ENCODE results near the gene KAZALD1. TPM values are rescaled to one million over a fixed set of nuclear protein-coding genes. Genes with fewer than 3 reads are reported as not detected.

KAZALD1 gene
- total RNA-seq, 4 donors from 2014 or later: 0.98 to 4.9 (median 3.7) TPM

GRCh38 chr10:101031796-101032636, 29.8 kb upstream of the KAZALD1 start:
- TF ChIP-seq, protein P1, sequence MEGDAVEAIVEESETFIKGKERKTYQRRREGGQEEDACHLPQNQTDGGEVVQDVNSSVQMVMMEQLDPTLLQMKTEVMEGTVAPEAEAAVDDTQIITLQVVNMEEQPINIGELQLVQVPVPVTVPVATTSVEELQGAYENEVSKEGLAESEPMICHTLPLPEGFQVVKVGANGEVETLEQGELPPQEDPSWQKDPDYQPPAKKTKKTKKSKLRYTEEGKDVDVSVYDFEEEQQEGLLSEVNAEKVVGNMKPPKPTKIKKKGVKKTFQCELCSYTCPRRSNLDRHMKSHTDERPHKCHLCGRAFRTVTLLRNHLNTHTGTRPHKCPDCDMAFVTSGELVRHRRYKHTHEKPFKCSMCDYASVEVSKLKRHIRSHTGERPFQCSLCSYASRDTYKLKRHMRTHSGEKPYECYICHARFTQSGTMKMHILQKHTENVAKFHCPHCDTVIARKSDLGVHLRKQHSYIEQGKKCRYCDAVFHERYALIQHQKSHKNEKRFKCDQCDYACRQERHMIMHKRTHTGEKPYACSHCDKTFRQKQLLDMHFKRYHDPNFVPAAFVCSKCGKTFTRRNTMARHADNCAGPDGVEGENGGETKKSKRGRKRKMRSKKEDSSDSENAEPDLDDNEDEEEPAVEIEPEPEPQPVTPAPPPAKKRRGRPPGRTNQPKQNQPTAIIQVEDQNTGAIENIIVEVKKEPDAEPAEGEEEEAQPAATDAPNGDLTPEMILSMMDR (IDR thresholded peaks at IDR 0.05; ENCODE audit: low read depth): no peak

GRCh38 chr10:101032637-101033224, 29.1 kb upstream of the KAZALD1 start:
- TF ChIP-seq, protein P1 (IDR thresholded peaks at IDR 0.05; ENCODE audit: low read depth): no peak

- TF ChIP-seq, protein P1 (IDR thresholded peaks at IDR 0.05; ENCODE audit: low read depth): no peak
Measured at GRCh38 chr10:101033276-101033675, 28.5 kb upstream of the KAZALD1 start.

DNA sequence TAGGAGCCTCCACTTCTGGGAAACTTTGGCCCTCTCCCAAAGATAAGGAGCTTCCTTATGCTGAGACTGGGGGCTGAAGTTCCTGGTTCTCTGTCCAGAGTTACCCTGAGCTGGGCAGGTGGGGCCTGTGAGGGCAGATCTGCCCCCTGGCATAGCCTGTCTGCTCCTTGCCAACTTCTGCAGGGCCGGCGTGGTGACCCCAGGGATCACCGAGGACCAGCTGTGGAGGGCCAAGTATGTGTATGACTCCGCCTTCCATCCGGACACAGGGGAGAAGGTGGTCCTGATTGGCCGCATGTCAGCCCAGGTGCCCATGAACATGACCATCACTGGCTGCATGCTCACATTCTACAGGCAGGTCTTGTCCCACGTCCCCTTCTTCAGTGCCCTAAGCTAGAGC, 26.5 kb upstream of the KAZALD1 start:
- TF ChIP-seq, protein P1 (IDR thresholded peaks at IDR 0.05; ENCODE audit: low read depth): no peak

DNA sequence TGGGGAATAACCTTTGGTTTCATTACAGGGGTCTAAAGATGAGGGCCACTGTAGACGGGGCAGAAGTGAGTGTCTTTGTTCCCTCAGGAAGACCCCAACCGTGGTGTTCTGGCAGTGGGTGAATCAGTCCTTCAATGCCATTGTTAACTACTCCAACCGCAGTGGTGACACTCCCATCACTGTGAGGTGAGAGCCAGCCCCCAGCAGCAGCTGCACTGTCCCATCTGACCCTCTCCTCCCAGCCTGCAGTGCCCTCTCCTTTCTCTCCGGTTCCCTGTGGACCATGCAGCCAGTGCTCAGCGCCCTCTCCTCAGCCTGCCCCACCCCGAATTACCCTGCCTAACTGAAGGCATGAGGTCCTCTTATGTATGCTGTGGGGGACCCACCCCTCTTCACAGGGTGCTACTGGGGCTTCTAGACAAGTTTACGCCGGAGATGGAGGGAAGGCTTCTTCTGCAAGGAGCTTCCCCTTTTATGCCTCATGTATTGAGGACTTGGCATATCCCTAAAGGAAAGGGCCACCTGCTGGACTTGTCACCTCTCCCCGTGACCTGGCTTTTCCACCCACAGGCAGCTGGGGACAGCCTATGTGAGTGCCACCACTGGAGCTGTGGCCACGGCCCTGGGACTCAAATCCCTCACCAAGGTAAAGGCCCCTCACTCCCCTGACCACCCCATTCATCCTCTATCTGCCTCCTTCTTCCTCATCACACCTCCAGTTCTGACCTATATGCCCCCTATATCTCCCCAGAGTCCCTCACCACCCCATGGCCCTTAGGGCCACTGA, 25.7 kb upstream of the KAZALD1 start:
- TF ChIP-seq, protein P1 (IDR thresholded peaks at IDR 0.05; ENCODE audit: low read depth): no peak

DNA sequence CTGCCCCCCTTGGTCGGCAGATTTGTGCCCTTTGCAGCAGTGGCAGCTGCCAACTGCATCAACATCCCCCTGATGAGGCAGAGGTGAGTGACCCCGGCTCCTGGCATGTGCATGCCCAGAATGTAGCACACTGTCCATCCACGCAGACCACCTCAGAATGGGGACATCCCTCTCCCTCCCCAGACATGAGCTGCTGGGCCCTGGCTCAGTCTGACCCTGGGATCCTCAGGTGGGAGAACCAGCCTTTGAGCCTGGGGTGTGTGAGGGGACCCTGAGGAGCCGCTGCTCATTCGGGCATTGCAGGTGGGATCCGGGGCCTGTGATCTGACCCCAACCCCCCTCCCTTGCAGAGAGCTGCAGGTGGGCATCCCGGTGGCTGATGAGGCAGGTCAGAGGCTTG, 25.1 kb upstream of the KAZALD1 start:
- TF ChIP-seq, protein P1 (IDR thresholded peaks at IDR 0.05; ENCODE audit: low read depth): no peak

DNA sequence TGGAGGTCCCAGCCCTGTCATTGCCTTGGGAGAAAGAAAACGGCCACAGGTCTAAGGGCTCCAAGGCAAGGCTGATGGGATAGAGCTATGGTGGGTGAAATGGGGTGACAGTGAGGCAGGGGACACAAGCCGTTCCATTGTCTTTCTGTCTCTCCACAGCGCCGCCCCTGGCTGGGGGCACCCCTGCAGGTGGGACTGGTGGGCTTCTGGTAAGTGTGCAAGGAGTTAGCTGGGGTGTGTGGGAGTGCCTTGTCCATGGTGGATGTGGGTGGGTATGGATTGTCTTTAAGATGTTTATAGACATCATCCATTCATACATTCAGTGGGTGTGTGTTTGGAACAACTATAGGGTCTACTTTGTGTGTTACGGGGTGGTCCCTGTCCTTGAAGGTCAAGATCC, 23.3 kb upstream of the KAZALD1 start:
- TF ChIP-seq, protein P1 (IDR thresholded peaks at IDR 0.05; ENCODE audit: low read depth): no peak
